Suprapubic skin (tissue), 4 donors: ENCODE data around the gene ENTPD2. TPM values are rescaled to one million over a fixed set of nuclear protein-coding genes. Genes with fewer than 3 reads are reported as not detected.

Experiments
- DNase-seq, 2 donors: peaks; one replicate each; pipeline ENCODE4 v3.0.0-alpha.2; 2019; ENCODE audit warnings: low spot score in 2 of 2
- H3K27ac ChIP-seq: fragments of 200-600 bp; sonication (generic); one replicate; pipeline ENCODE4 v1.5.1; 2019
- H3K27me3 ChIP-seq: fragments of 200-600 bp; sonication (generic); one replicate; pipeline ENCODE4 v1.5.1; 2019
- H3K36me3 ChIP-seq: fragments of 200-600 bp; sonication (generic); one replicate; pipeline ENCODE4 v1.5.1; 2019
- H3K4me1 ChIP-seq: fragments of 200-600 bp; sonication (generic); one replicate; pipeline ENCODE4 v1.5.1; 2019
- H3K4me3 ChIP-seq: fragments of 200-600 bp; sonication (generic); one replicate; pipeline ENCODE4 v1.5.1; 2019; ENCODE audit warnings: mild to moderate bottlenecking
- H3K9me3 ChIP-seq: fragments of 200-600 bp; sonication (generic); one replicate; pipeline ENCODE4 v1.5.1; 2019
- CTCF ChIP-seq, 2 donors: fragments of 200-600 bp in 1 of 2; fragments of 450-650 bp in 1 of 2; sonication (generic) in 1 of 2; IDR thresholded peaks; one replicate each; pipeline ENCODE4 v1.5.1; 2016 to 2019; ENCODE audit warnings: antibody characterized with exemption in 2 of 2, mild to moderate bottlenecking in 1 of 2, moderate library complexity in 1 of 2
- EP300 ChIP-seq: sonication (generic); formaldehyde crosslinking; IDR thresholded peaks from one replicate; pipeline ENCODE4 v1.6.1; 2017; ENCODE audit warnings: antibody characterized with exemption
- POLR2A ChIP-seq, 2 donors: fragments of 450-650 bp; IDR thresholded peaks; one replicate each; pipeline ENCODE4 v1.6.1; 2017; ENCODE audit warnings: antibody characterized with exemption in 2 of 2, mild to moderate bottlenecking in 2 of 2, moderate library complexity in 2 of 2
- POLR2AphosphoS5 ChIP-seq, 3 donors: sonication (generic); formaldehyde crosslinking; IDR thresholded peaks; one replicate each; pipeline ENCODE4 v1.6.1; 2017; ENCODE audit warnings: antibody characterized with exemption in 3 of 3
- WGBS: methylation state at CpG from one replicate; pipeline ENCODE4 v1.1.5; 2018; 5-methylcytosine and 5-hydroxymethylcytosine counted together
- total RNA-seq, 4 donors: library from RNA; depleted of rRNA; stranded (reverse); fragments of >200 nt; gene quantifications; one replicate each; pipeline ENCODE4 v1.1.0, GENCODE V29; 2016

The ENTPD2 gene
- total RNA-seq, 4 donors from 2014 or later, result 13.3 to 20.8 (median 16.7) TPM

- H3K4me3 ChIP-seq, result no peak overlapping the region
- no peaks in the 10 kb centered on the region for H3K9me3 ChIP-seq
- no peaks in the 10 kb centered on the region for H3K27me3 ChIP-seq
- peaks cover 70% of the 10 kb centered on the region for H3K36me3 ChIP-seq
- no peak overlapping the region for H3K27ac ChIP-seq
- no peak for DNase-seq
- TF ChIP-seq CTCF (IDR thresholded peaks at IDR 0.05) (no peak), POLR2A (IDR thresholded peaks at IDR 0.05) (no peak), EP300 (no peak), POLR2AphosphoS5 (IDR thresholded peaks at IDR 0.05) (no peak)
- WGBS, result 85% methylated on average over 4 of the region's 16 CpGs
- H3K4me1 ChIP-seq, result no peaks in the 10 kb centered on the region
Measured at GRCh38 chr9:137016436-137016835, 37.4 kb downstream of the ENTPD2 start.

- Histone ChIP-seq H3K9me3 (no peaks in the 10 kb centered on the region), H3K27me3 (no peaks in the 10 kb centered on the region), H3K27ac (no peak overlapping the region), H3K4me3 (no peak overlapping the region), H3K36me3 (peaks cover 75% of the 10 kb centered on the region), H3K4me1 (no peaks in the 10 kb centered on the region)
- TF ChIP-seq POLR2A (IDR thresholded peaks at IDR 0.05) (no peak), POLR2AphosphoS5 (IDR thresholded peaks at IDR 0.05) (no peak), CTCF (IDR thresholded peaks at IDR 0.05) (no peak), EP300 (no peak)
- DNase-seq, result no peak
- WGBS, result 86% methylated on average over 2 of the region's 21 CpGs
Measured at GRCh38 chr9:137015976-137016375, 37.9 kb downstream of the ENTPD2 start.

- DNase-seq, result no peak
- Histone ChIP-seq H3K9me3 (no peaks in the 10 kb centered on the region), H3K36me3 (peaks cover 75% of the 10 kb centered on the region), H3K27me3 (no peaks in the 10 kb centered on the region), H3K27ac (no peak overlapping the region), H3K4me3 (no peak overlapping the region), H3K4me1 (no peaks in the 10 kb centered on the region)
- WGBS, result 97% methylated on average over 14 of the region's 25 CpGs
- TF ChIP-seq POLR2A (IDR thresholded peaks at IDR 0.05) (no peak), POLR2AphosphoS5 (IDR thresholded peaks at IDR 0.05) (no peak), EP300 (no peak), CTCF (IDR thresholded peaks at IDR 0.05) (no peak)
Measured at GRCh38 chr9:137015540-137015930, 38.3 kb downstream of the ENTPD2 start.

- no peak for TF ChIP-seq POLR2A (IDR thresholded peaks at IDR 0.05)
- TF ChIP-seq CTCF (IDR thresholded peaks at IDR 0.05), result no peak
- TF ChIP-seq EP300, result no peak
- no peak for TF ChIP-seq POLR2AphosphoS5 (IDR thresholded peaks at IDR 0.05)
- Histone ChIP-seq H3K27ac (no peak overlapping the region), H3K36me3 (peaks cover 77% of the 10 kb centered on the region), H3K9me3 (no peaks in the 10 kb centered on the region), H3K4me3 (no peak overlapping the region), H3K4me1 (no peaks in the 10 kb centered on the region), H3K27me3 (no peaks in the 10 kb centered on the region)
- 92% methylated on average over 13 of the region's 36 CpGs for WGBS
- DNase-seq, result no peak
Measured at GRCh38 chr9:137014776-137015539, 38.9 kb downstream of the ENTPD2 start.

- H3K4me3 ChIP-seq, result no peak overlapping the region
- WGBS, result 89% methylated on average over 16 of the region's 23 CpGs
- H3K36me3 ChIP-seq, result peaks cover 85% of the 10 kb centered on the region
Measured at GRCh38 chr9:137014166-137014565, 39.7 kb downstream of the ENTPD2 start.

More at GRCh38 chr9:137014166-137014565, 39.7 kb downstream of the ENTPD2 start:
- no peaks in the 10 kb centered on the region for H3K4me1 ChIP-seq
- no peak overlapping the region for H3K27ac ChIP-seq
- no peaks in the 10 kb centered on the region for H3K27me3 ChIP-seq
- TF ChIP-seq CTCF (IDR thresholded peaks at IDR 0.05) (no peak), POLR2A (IDR thresholded peaks at IDR 0.05) (no peak), EP300 (no peak), POLR2AphosphoS5 (IDR thresholded peaks at IDR 0.05) (no peak)
- DNase-seq, result no peak
- no peaks in the 10 kb centered on the region for H3K9me3 ChIP-seq
